ENCODE measurements around the gene FCRL1.

Gene FCRL1

GRCh38 chr1:157803851-157804250 is 16.1 kb downstream of the FCRL1 start:
- no peak overlapping the region for H3K27ac ChIP-seq (ENCODE audit: low read depth, low read length)
- no peak overlapping the region for H3K4me3 ChIP-seq (ENCODE audit: low read depth in 1 of 2, low read length in 2 of 2)
- no peaks in the 10 kb centered on the region for H3K9me3 ChIP-seq (ENCODE audit: control insufficient read depth in 1 of 2, low read length in 2 of 2)
- H3K36me3 ChIP-seq (ENCODE audit: control insufficient read depth in 1 of 2, insufficient read depth in 2 of 2, low read length in 2 of 2): no peaks in the 10 kb centered on the region
- H3K27me3 ChIP-seq (ENCODE audit: control insufficient read depth in 1 of 2, insufficient read depth in 2 of 2, low read length in 2 of 2): no peaks in the 10 kb centered on the region
- H3K9ac ChIP-seq (ENCODE audit: low read depth in 1 of 2, low read length in 2 of 2): no peak overlapping the region
- H3K4me1 ChIP-seq (ENCODE audit: control insufficient read depth in 1 of 2, insufficient read depth in 2 of 2, low read length in 2 of 2): no peaks in the 10 kb centered on the region

- Histone ChIP-seq H3K36me3 (ENCODE audit: control insufficient read depth in 1 of 2, insufficient read depth in 2 of 2, low read length in 2 of 2) (no peaks in the 10 kb centered on the region), H3K4me3 (ENCODE audit: low read depth in 1 of 2, low read length in 2 of 2) (no peak overlapping the region), H3K4me1 (ENCODE audit: control insufficient read depth in 1 of 2, insufficient read depth in 2 of 2, low read length in 2 of 2) (no peaks in the 10 kb centered on the region), H3K27me3 (ENCODE audit: control insufficient read depth in 1 of 2, insufficient read depth in 2 of 2, low read length in 2 of 2) (peaks cover 0 to 5% of the 10 kb centered on the region in 2 donors), H3K27ac (ENCODE audit: low read depth, low read length) (no peak overlapping the region), H3K9me3 (ENCODE audit: control insufficient read depth in 1 of 2, low read length in 2 of 2) (no peaks in the 10 kb centered on the region), H3K9ac (ENCODE audit: low read depth in 1 of 2, low read length in 2 of 2) (no peak overlapping the region)
Observed at GRCh38 chr1:157799996-157800395, 19.9 kb downstream of the FCRL1 start.

- H3K4me1 ChIP-seq (ENCODE audit: control insufficient read depth in 1 of 2, insufficient read depth in 2 of 2, low read length in 2 of 2): no peaks in the 10 kb centered on the region
- peaks cover 0 to 5% of the 10 kb centered on the region in 2 donors for H3K27me3 ChIP-seq (ENCODE audit: control insufficient read depth in 1 of 2, insufficient read depth in 2 of 2, low read length in 2 of 2)
- peaks cover 0 to 3% of the 10 kb centered on the region in 2 donors for H3K9me3 ChIP-seq (ENCODE audit: control insufficient read depth in 1 of 2, low read length in 2 of 2)
- no peak overlapping the region for H3K27ac ChIP-seq (ENCODE audit: low read depth, low read length)
- H3K4me3 ChIP-seq (ENCODE audit: low read depth in 1 of 2, low read length in 2 of 2): no peak overlapping the region
- H3K9ac ChIP-seq (ENCODE audit: low read depth in 1 of 2, low read length in 2 of 2): no peak overlapping the region
- H3K36me3 ChIP-seq (ENCODE audit: control insufficient read depth in 1 of 2, insufficient read depth in 2 of 2, low read length in 2 of 2): no peaks in the 10 kb centered on the region
Observed at GRCh38 chr1:157798211-157798610, 21.7 kb downstream of the FCRL1 start.

GRCh38 chr1:157785248-157785647 is 34.7 kb downstream of the FCRL1 start:
- H3K27ac ChIP-seq (ENCODE audit: low read depth, low read length): no peak overlapping the region
- H3K27me3 ChIP-seq (ENCODE audit: control insufficient read depth in 1 of 2, insufficient read depth in 2 of 2, low read length in 2 of 2): no peaks in the 10 kb centered on the region
- H3K36me3 ChIP-seq (ENCODE audit: control insufficient read depth in 1 of 2, insufficient read depth in 2 of 2, low read length in 2 of 2): no peaks in the 10 kb centered on the region
- H3K9ac ChIP-seq (ENCODE audit: low read depth in 1 of 2, low read length in 2 of 2): no peak overlapping the region
- peaks cover 5 to 12% of the 10 kb centered on the region in 2 donors for H3K4me1 ChIP-seq (ENCODE audit: control insufficient read depth in 1 of 2, insufficient read depth in 2 of 2, low read length in 2 of 2)
- H3K4me3 ChIP-seq (ENCODE audit: low read depth in 1 of 2, low read length in 2 of 2): no peak overlapping the region
- H3K9me3 ChIP-seq (ENCODE audit: control insufficient read depth in 1 of 2, low read length in 2 of 2): no peaks in the 10 kb centered on the region

- no peaks in the 10 kb centered on the region for H3K27me3 ChIP-seq (ENCODE audit: control insufficient read depth in 1 of 2, insufficient read depth in 2 of 2, low read length in 2 of 2)
- peaks cover 5 to 15% of the 10 kb centered on the region in 2 donors for H3K4me1 ChIP-seq (ENCODE audit: control insufficient read depth in 1 of 2, insufficient read depth in 2 of 2, low read length in 2 of 2)
- H3K4me3 ChIP-seq (ENCODE audit: low read depth in 1 of 2, low read length in 2 of 2): no peak overlapping the region
- H3K36me3 ChIP-seq (ENCODE audit: control insufficient read depth in 1 of 2, insufficient read depth in 2 of 2, low read length in 2 of 2): no peaks in the 10 kb centered on the region
- no peak overlapping the region for H3K27ac ChIP-seq (ENCODE audit: low read depth, low read length)
- no peak overlapping the region for H3K9ac ChIP-seq (ENCODE audit: low read depth in 1 of 2, low read length in 2 of 2)
- no peaks in the 10 kb centered on the region for H3K9me3 ChIP-seq (ENCODE audit: control insufficient read depth in 1 of 2, low read length in 2 of 2)
Observed at GRCh38 chr1:157784801-157785200, 35.1 kb downstream of the FCRL1 start.

GRCh38 chr1:157782931-157783330 is 37.0 kb downstream of the FCRL1 start:
- H3K9ac ChIP-seq (ENCODE audit: low read depth in 1 of 2, low read length in 2 of 2): no peak overlapping the region
- H3K27me3 ChIP-seq (ENCODE audit: control insufficient read depth in 1 of 2, insufficient read depth in 2 of 2, low read length in 2 of 2): no peaks in the 10 kb centered on the region
- no peaks in the 10 kb centered on the region for H3K36me3 ChIP-seq (ENCODE audit: control insufficient read depth in 1 of 2, insufficient read depth in 2 of 2, low read length in 2 of 2)

GRCh38 chr1:157781048-157781447 is 38.9 kb downstream of the FCRL1 start:
- H3K27me3 ChIP-seq (ENCODE audit: control insufficient read depth in 1 of 2, insufficient read depth in 2 of 2, low read length in 2 of 2): no peaks in the 10 kb centered on the region
- no peak overlapping the region for H3K9ac ChIP-seq (ENCODE audit: low read depth in 1 of 2, low read length in 2 of 2)
- no peak overlapping the region for H3K4me3 ChIP-seq (ENCODE audit: low read depth in 1 of 2, low read length in 2 of 2)
- H3K4me1 ChIP-seq (ENCODE audit: control insufficient read depth in 1 of 2, insufficient read depth in 2 of 2, low read length in 2 of 2): peaks cover 5 to 26% of the 10 kb centered on the region in 2 donors
- H3K9me3 ChIP-seq (ENCODE audit: control insufficient read depth in 1 of 2, low read length in 2 of 2): no peaks in the 10 kb centered on the region
- no peak overlapping the region for H3K27ac ChIP-seq (ENCODE audit: low read depth, low read length)
- H3K36me3 ChIP-seq (ENCODE audit: control insufficient read depth in 1 of 2, insufficient read depth in 2 of 2, low read length in 2 of 2): no peaks in the 10 kb centered on the region

More at GRCh38 chr1:157782931-157783330, 37.0 kb downstream of the FCRL1 start:
- Histone ChIP-seq H3K4me1 (ENCODE audit: control insufficient read depth in 1 of 2, insufficient read depth in 2 of 2, low read length in 2 of 2) (peaks cover 5 to 15% of the 10 kb centered on the region in 2 donors), H3K27ac (ENCODE audit: low read depth, low read length) (no peak overlapping the region), H3K4me3 (ENCODE audit: low read depth in 1 of 2, low read length in 2 of 2) (no peak overlapping the region), H3K9me3 (ENCODE audit: control insufficient read depth in 1 of 2, low read length in 2 of 2) (no peaks in the 10 kb centered on the region)

- Histone ChIP-seq H3K27me3 (ENCODE audit: control insufficient read depth in 1 of 2, insufficient read depth in 2 of 2, low read length in 2 of 2) (no peaks in the 10 kb centered on the region), H3K9me3 (ENCODE audit: control insufficient read depth in 1 of 2, low read length in 2 of 2) (no peaks in the 10 kb centered on the region), H3K4me1 (ENCODE audit: control insufficient read depth in 1 of 2, insufficient read depth in 2 of 2, low read length in 2 of 2) (peaks cover 5 to 44% of the 10 kb centered on the region in 2 donors), H3K27ac (ENCODE audit: low read depth, low read length) (no peak within 1 kb of the TSS), H3K9ac (ENCODE audit: low read depth in 1 of 2, low read length in 2 of 2) (no peak within 1 kb of the TSS), H3K36me3 (ENCODE audit: control insufficient read depth in 1 of 2, insufficient read depth in 2 of 2, low read length in 2 of 2) (no peaks in the 10 kb centered on the region), H3K4me3 (ENCODE audit: low read depth in 1 of 2, low read length in 2 of 2) (peak within 1 kb of the TSS in 1 of 2 donors; percentile 6)
Observed at GRCh38 chr1:157776971-157777391, 42.9 kb downstream of the FCRL1 start, which contains the start of gene FCRL2. FCRL2 (minus strand) TSS chr1:157777132; CDS start chr1:157777073, 59 bp downstream.

- H3K4me1 ChIP-seq (ENCODE audit: control insufficient read depth in 1 of 2, insufficient read depth in 2 of 2, low read length in 2 of 2): peaks cover 0 to 32% of the 10 kb centered on the region in 2 donors
- H3K27me3 ChIP-seq (ENCODE audit: control insufficient read depth in 1 of 2, insufficient read depth in 2 of 2, low read length in 2 of 2): no peaks in the 10 kb centered on the region
- no peak overlapping the region for H3K4me3 ChIP-seq (ENCODE audit: low read depth in 1 of 2, low read length in 2 of 2)
- no peak overlapping the region for H3K9ac ChIP-seq (ENCODE audit: low read depth in 1 of 2, low read length in 2 of 2)
- no peaks in the 10 kb centered on the region for H3K36me3 ChIP-seq (ENCODE audit: control insufficient read depth in 1 of 2, insufficient read depth in 2 of 2, low read length in 2 of 2)
- H3K9me3 ChIP-seq (ENCODE audit: control insufficient read depth in 1 of 2, low read length in 2 of 2): no peaks in the 10 kb centered on the region
- H3K27ac ChIP-seq (ENCODE audit: low read depth, low read length): no peak overlapping the region
Observed at GRCh38 chr1:157775101-157775870, 44.6 kb downstream of the FCRL1 start.

- no peaks in the 10 kb centered on the region for H3K36me3 ChIP-seq (ENCODE audit: control insufficient read depth in 1 of 2, insufficient read depth in 2 of 2, low read length in 2 of 2)
- no peak overlapping the region for H3K4me3 ChIP-seq (ENCODE audit: low read depth in 1 of 2, low read length in 2 of 2)
- no peak overlapping the region for H3K9ac ChIP-seq (ENCODE audit: low read depth in 1 of 2, low read length in 2 of 2)
- H3K27ac ChIP-seq (ENCODE audit: low read depth, low read length): no peak overlapping the region
- H3K9me3 ChIP-seq (ENCODE audit: control insufficient read depth in 1 of 2, low read length in 2 of 2): no peaks in the 10 kb centered on the region
- no peaks in the 10 kb centered on the region for H3K27me3 ChIP-seq (ENCODE audit: control insufficient read depth in 1 of 2, insufficient read depth in 2 of 2, low read length in 2 of 2)
- H3K4me1 ChIP-seq (ENCODE audit: control insufficient read depth in 1 of 2, insufficient read depth in 2 of 2, low read length in 2 of 2): peaks cover 0 to 29% of the 10 kb centered on the region in 2 donors
Observed at GRCh38 chr1:157774412-157774811, 45.5 kb downstream of the FCRL1 start.

Data from duodenal mucosa (tissue), 2 donors.